ENCODE measurements around the gene CCNL1.

DNA sequence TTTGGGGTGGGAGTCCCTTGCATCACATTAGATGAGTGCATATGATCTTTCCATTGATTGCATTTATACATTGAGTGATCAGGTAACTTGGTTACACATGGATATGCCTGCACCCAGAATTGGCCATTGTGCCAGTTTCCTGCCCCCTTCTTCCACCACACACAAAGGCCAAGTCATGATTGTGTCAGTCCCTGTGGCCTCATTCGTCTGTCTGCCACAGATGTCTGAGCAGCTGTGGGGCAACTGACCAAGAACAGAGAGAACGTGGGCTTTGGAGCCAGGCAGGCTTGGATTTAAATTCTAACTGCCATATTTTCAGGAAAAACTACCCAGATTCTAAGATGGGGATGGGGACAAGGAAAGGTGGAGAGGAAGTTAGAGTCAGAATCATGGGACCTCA lies 27.0 kb downstream of the CCNL1 start:
- TF ChIP-seq POLR2A (IDR thresholded peaks at IDR 0.05) (no peak), POLR2AphosphoS5 (IDR thresholded peaks at IDR 0.05) (no peak)
- TF ChIP-seq, protein P1, sequence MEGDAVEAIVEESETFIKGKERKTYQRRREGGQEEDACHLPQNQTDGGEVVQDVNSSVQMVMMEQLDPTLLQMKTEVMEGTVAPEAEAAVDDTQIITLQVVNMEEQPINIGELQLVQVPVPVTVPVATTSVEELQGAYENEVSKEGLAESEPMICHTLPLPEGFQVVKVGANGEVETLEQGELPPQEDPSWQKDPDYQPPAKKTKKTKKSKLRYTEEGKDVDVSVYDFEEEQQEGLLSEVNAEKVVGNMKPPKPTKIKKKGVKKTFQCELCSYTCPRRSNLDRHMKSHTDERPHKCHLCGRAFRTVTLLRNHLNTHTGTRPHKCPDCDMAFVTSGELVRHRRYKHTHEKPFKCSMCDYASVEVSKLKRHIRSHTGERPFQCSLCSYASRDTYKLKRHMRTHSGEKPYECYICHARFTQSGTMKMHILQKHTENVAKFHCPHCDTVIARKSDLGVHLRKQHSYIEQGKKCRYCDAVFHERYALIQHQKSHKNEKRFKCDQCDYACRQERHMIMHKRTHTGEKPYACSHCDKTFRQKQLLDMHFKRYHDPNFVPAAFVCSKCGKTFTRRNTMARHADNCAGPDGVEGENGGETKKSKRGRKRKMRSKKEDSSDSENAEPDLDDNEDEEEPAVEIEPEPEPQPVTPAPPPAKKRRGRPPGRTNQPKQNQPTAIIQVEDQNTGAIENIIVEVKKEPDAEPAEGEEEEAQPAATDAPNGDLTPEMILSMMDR (IDR thresholded peaks at IDR 0.05) = no peak
